HUES48 (cell line): ENCODE measurements around the gene NUPR1.
"Not testable (repeated sequence)": the region's sequence is repeated elsewhere in the genome, so short reads cannot be mapped to it uniquely, and the experiment has no call there.

Experiments
- H3K27ac ChIP-seq: one replicate; pipeline ENCODE4 v1.7.0; 2013; ENCODE audit warnings: low read depth, low read length, inconsistent platforms
- H3K27me3 ChIP-seq: 2 replicates; pipeline ENCODE4 v1.6.1; 2013; ENCODE audit warnings: mild to moderate bottlenecking, low read length; ENCODE audit not compliant: control insufficient read depth, insufficient read depth
- H3K36me3 ChIP-seq: 2 replicates; pipeline ENCODE4 v1.6.1; 2013; ENCODE audit warnings: low read length; ENCODE audit not compliant: control insufficient read depth, insufficient read depth
- H3K4me1 ChIP-seq: 2 replicates; pipeline ENCODE4 v1.6.1; 2013; ENCODE audit warnings: mild to moderate bottlenecking, low read length; ENCODE audit not compliant: control insufficient read depth, insufficient read depth
- H3K4me3 ChIP-seq: 2 replicates; pipeline ENCODE4 v1.5.1; 2013; ENCODE audit warnings: mild to moderate bottlenecking, low read depth, low read length
- H3K9ac ChIP-seq: 2 replicates; pipeline ENCODE4 v1.6.1; 2013; ENCODE audit warnings: mild to moderate bottlenecking, low read depth, low read length, moderate library complexity
- H3K9me3 ChIP-seq: 2 replicates; pipeline ENCODE4 v1.6.1; 2013; ENCODE audit warnings: low read length; ENCODE audit not compliant: control insufficient read depth, insufficient read depth

Gene NUPR1

GRCh38 chr16:28504707-28505404 lies 33.9 kb downstream of the NUPR1 start:
- H3K4me3 ChIP-seq, result no peak overlapping the region
- no peak overlapping the region for H3K27ac ChIP-seq
- no peaks in the 10 kb centered on the region for H3K4me1 ChIP-seq

GRCh38 chr16:28503470-28504259 lies 35.1 kb downstream of the NUPR1 start:
- no peaks in the 10 kb centered on the region for H3K27me3 ChIP-seq
- H3K4me3 ChIP-seq, result no peak overlapping the region
- no peak overlapping the region for H3K9ac ChIP-seq
- H3K4me1 ChIP-seq, result no peaks in the 10 kb centered on the region
- no peaks in the 10 kb centered on the region for H3K36me3 ChIP-seq
- no peaks in the 10 kb centered on the region for H3K9me3 ChIP-seq
- H3K27ac ChIP-seq, result no peak overlapping the region

More at GRCh38 chr16:28504707-28505404, 33.9 kb downstream of the NUPR1 start:
- Histone ChIP-seq H3K9me3 (no peaks in the 10 kb centered on the region), H3K36me3 (no peaks in the 10 kb centered on the region), H3K27me3 (no peaks in the 10 kb centered on the region), H3K9ac (no peak overlapping the region)

GRCh38 chr16:28502290-28502689 lies 36.5 kb downstream of the NUPR1 start:
- Histone ChIP-seq H3K9me3 (no peaks in the 10 kb centered on the region), H3K27ac (no peak overlapping the region), H3K9ac (no peak overlapping the region), H3K27me3 (no peaks in the 10 kb centered on the region), H3K4me3 (no peak overlapping the region), H3K36me3 (no peaks in the 10 kb centered on the region), H3K4me1 (no peaks in the 10 kb centered on the region)

- H3K4me3 ChIP-seq, result no peak overlapping the region
- no peaks in the 10 kb centered on the region for H3K4me1 ChIP-seq
- no peak overlapping the region for H3K27ac ChIP-seq
- no peaks in the 10 kb centered on the region for H3K9me3 ChIP-seq
- H3K9ac ChIP-seq, result no peak overlapping the region
- H3K27me3 ChIP-seq, result no peaks in the 10 kb centered on the region
- no peaks in the 10 kb centered on the region for H3K36me3 ChIP-seq
Observed at GRCh38 chr16:28501258-28502232, 37.2 kb downstream of the NUPR1 start.

GRCh38 chr16:28500476-28501180 lies 38.1 kb downstream of the NUPR1 start:
- H3K27me3 ChIP-seq, H3K27ac ChIP-seq, H3K36me3 ChIP-seq, H3K9me3 ChIP-seq, H3K4me3 ChIP-seq, H3K9ac ChIP-seq, H3K4me1 ChIP-seq: not testable (repeated sequence)

- no peaks in the 10 kb centered on the region for H3K36me3 ChIP-seq
Observed at GRCh38 chr16:28499854-28500253, 38.9 kb downstream of the NUPR1 start.

GRCh38 chr16:28498666-28499381 lies 40.0 kb downstream of the NUPR1 start:
- Histone ChIP-seq H3K4me1 (no peaks in the 10 kb centered on the region), H3K9ac (no peak overlapping the region), H3K4me3 (no peak overlapping the region), H3K9me3 (no peaks in the 10 kb centered on the region), H3K27ac (no peak overlapping the region), H3K27me3 (no peaks in the 10 kb centered on the region), H3K36me3 (no peaks in the 10 kb centered on the region)

More at GRCh38 chr16:28499854-28500253, 38.9 kb downstream of the NUPR1 start:
- Histone ChIP-seq H3K9me3 (no peaks in the 10 kb centered on the region), H3K4me1 (no peaks in the 10 kb centered on the region), H3K9ac (no peak overlapping the region), H3K27ac (no peak overlapping the region), H3K27me3 (no peaks in the 10 kb centered on the region), H3K4me3 (no peak overlapping the region)

- Histone ChIP-seq H3K4me3 (no peak overlapping the region), H3K27ac (no peak overlapping the region), H3K4me1 (no peaks in the 10 kb centered on the region), H3K9ac (no peak overlapping the region), H3K27me3 (no peaks in the 10 kb centered on the region), H3K9me3 (no peaks in the 10 kb centered on the region), H3K36me3 (no peaks in the 10 kb centered on the region)
Observed at GRCh38 chr16:28497861-28498599, 40.7 kb downstream of the NUPR1 start.

GRCh38 chr16:28497386-28497785 lies 41.4 kb downstream of the NUPR1 start:
- no peak overlapping the region for H3K4me3 ChIP-seq
- no peak overlapping the region for H3K9ac ChIP-seq

More at GRCh38 chr16:28497386-28497785, 41.4 kb downstream of the NUPR1 start:
- Histone ChIP-seq H3K27me3 (no peaks in the 10 kb centered on the region), H3K36me3 (no peaks in the 10 kb centered on the region), H3K4me1 (no peaks in the 10 kb centered on the region), H3K27ac (no peak overlapping the region), H3K9me3 (no peaks in the 10 kb centered on the region)
